Peyer's patch (tissue), 4 donors: ENCODE data around the gene KREMEN1.

Experiments used
- POLR2A ChIP-seq, 2 donors: fragments of 450-650 bp; IDR thresholded peaks; one replicate each; pipeline ENCODE4 v1.5.1; 2017; ENCODE audit warnings: antibody characterized with exemption in 2 of 2, mild to moderate bottlenecking in 2 of 2, moderate library complexity in 2 of 2
- TF ChIP-seq, protein P1 (sequence below), 6 experiments: fragments of 450-650 bp in 4 of 6; fragments of 200-600 bp in 2 of 6; sonication (generic) in 1 of 6; IDR thresholded peaks; one replicate each; pipeline ENCODE4 v1.5.1; 2017 to 2019; ENCODE audit warnings: antibody characterized with exemption in 6 of 6, mild to moderate bottlenecking in 3 of 6, moderate library complexity in 1 of 6

- TF ChIP-seq, protein P1, sequence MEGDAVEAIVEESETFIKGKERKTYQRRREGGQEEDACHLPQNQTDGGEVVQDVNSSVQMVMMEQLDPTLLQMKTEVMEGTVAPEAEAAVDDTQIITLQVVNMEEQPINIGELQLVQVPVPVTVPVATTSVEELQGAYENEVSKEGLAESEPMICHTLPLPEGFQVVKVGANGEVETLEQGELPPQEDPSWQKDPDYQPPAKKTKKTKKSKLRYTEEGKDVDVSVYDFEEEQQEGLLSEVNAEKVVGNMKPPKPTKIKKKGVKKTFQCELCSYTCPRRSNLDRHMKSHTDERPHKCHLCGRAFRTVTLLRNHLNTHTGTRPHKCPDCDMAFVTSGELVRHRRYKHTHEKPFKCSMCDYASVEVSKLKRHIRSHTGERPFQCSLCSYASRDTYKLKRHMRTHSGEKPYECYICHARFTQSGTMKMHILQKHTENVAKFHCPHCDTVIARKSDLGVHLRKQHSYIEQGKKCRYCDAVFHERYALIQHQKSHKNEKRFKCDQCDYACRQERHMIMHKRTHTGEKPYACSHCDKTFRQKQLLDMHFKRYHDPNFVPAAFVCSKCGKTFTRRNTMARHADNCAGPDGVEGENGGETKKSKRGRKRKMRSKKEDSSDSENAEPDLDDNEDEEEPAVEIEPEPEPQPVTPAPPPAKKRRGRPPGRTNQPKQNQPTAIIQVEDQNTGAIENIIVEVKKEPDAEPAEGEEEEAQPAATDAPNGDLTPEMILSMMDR (IDR thresholded peaks at IDR 0.05), result no peak
- TF ChIP-seq POLR2A (IDR thresholded peaks at IDR 0.05), result no peak
These were observed 45.1 kb downstream of the KREMEN1 start for GRCh38 chr22:29117799-29118477.
